A673 (cell line): Measurements from ENCODE around the gene SRPK3.

Experiments
- CTCF ChIP-seq: fragments of 300-800, 200-600 bp; sonication (generic); conservative IDR thresholded peaks from 2 replicates; pipeline ENCODE4 v1.5.1; 2017; ENCODE audit warnings: low read depth, mild to moderate bottlenecking, antibody characterized with exemption, low read length, moderate library complexity, mixed read lengths
- EZH2 ChIP-seq: fragments of 200-600 bp; sonication (generic); IDR thresholded peaks from 2 replicates; pipeline ENCODE4 v1.6.1; 2017; ENCODE audit warnings: borderline replicate concordance, low read depth, mild to moderate bottlenecking, mixed read lengths, antibody characterized with exemption, low read length; ENCODE audit not compliant: poor library complexity, severe bottlenecking

GRCh38 chrX:153741446-153741845, 39.4 kb upstream of the SRPK3 start:
- TF ChIP-seq CTCF (no peak), EZH2 (no peak)
